ENCODE data around the gene RPAP3.

The RPAP3 gene

GRCh38 chr12:47742253-47742825, 36.5 kb upstream of the RPAP3 start:
- no peak for DNase-seq

- no peak for DNase-seq
These were observed 35.5 kb upstream of the RPAP3 start for GRCh38 chr12:47741340-47741703.

GRCh38 chr12:47740606-47741339, 34.9 kb upstream of the RPAP3 start:
- no peak for DNase-seq

GRCh38 chr12:47739979-47740378, 34.1 kb upstream of the RPAP3 start:
- no peak for DNase-seq

- no peak for DNase-seq
These were observed 33.5 kb upstream of the RPAP3 start for GRCh38 chr12:47739297-47739696.

- DNase-seq, result no peak
These were observed 32.2 kb upstream of the RPAP3 start for GRCh38 chr12:47737936-47738594.

GRCh38 chr12:47736877-47737676, 31.2 kb upstream of the RPAP3 start:
- no peak for DNase-seq

- DNase-seq, result no peak
These were observed 30.4 kb upstream of the RPAP3 start for GRCh38 chr12:47736216-47736615.

GRCh38 chr12:47735649-47736048, 29.8 kb upstream of the RPAP3 start:
- no peak for DNase-seq

GRCh38 chr12:47734725-47735480, 29.1 kb upstream of the RPAP3 start:
- DNase-seq, result no peak

GRCh38 chr12:47733142-47733541, 27.3 kb upstream of the RPAP3 start:
- DNase-seq, result no peak

GRCh38 chr12:47732504-47732903, 26.7 kb upstream of the RPAP3 start:
- no peak for DNase-seq

GRCh38 chr12:47731723-47732122, 25.9 kb upstream of the RPAP3 start:
- DNase-seq, result no peak

- DNase-seq, result no peak
These were observed 24.5 kb upstream of the RPAP3 start for GRCh38 chr12:47730341-47730744.

- DNase-seq, result no peak
These were observed 23.4 kb upstream of the RPAP3 start for GRCh38 chr12:47729233-47729632.

GRCh38 chr12:47725893-47726292, 20.1 kb upstream of the RPAP3 start:
- DNase-seq, result peak; percentile 68

GRCh38 chr12:47725091-47725772, 19.4 kb upstream of the RPAP3 start, which contains the start of gene ENDOU:
ENDOU (minus strand) TSS chr12:47725490; CDS start chr12:47725413, 77 bp downstream.
- no peak for DNase-seq

GRCh38 chr12:47722941-47723631, 17.3 kb upstream of the RPAP3 start:
- no peak for DNase-seq

GRCh38 chr12:47722136-47722834, 16.5 kb upstream of the RPAP3 start:
- no peak for DNase-seq

GRCh38 chr12:47721431-47721973, 15.7 kb upstream of the RPAP3 start:
- no peak for DNase-seq

Data from amniotic stem cell (primary cell).